Activated T-cell treated with anti-CD3 and anti-CD28 coated beads, Interleukin-2, amount 50 U/mL, for 4 hours (primary cell): ENCODE data around the gene GNS. TPM values are rescaled to one million over a fixed set of nuclear protein-coding genes. Genes with fewer than 3 reads are reported as not detected.

Source experiments
- ATAC-seq, 2 donors: fragments of 200-7000 bp; cut with Tn5 transposase; one replicate each; pipeline ENCODE4 v1.10.0; 2021
- DNase-seq: peaks from one replicate; pipeline ENCODE4 v3.0.0-alpha.2; 2020
- H3K27me3 Mint-ChIP-seq: one replicate; pipeline ENCODE4 v1.8.0; 2021; ENCODE audit warnings: low read depth, mixed read lengths
- H3K36me3 Mint-ChIP-seq: one replicate; pipeline ENCODE4 v1.8.0; 2022; ENCODE audit warnings: mixed read lengths; ENCODE audit not compliant: insufficient read depth
- H3K4me1 Mint-ChIP-seq: one replicate; pipeline ENCODE4 v1.8.0; 2021; ENCODE audit warnings: low read depth, mixed read lengths
- H3K4me3 Mint-ChIP-seq: one replicate; pipeline ENCODE4 v1.8.0; 2021; ENCODE audit warnings: mild to moderate bottlenecking, moderate library complexity, mixed read lengths
- H3K9me3 Mint-ChIP-seq: one replicate; pipeline ENCODE4 v1.8.0; 2021; ENCODE audit warnings: mixed read lengths
- total RNA-seq, 3 donors: library from RNA; stranded (reverse); gene quantifications; one replicate each; pipeline ENCODE4 v1.2.1, GENCODE V29; 2021

The GNS gene
- total RNA-seq, 3 donors from 2014 or later: 15.7 to 17.2 (median 16.0) TPM

DNA sequence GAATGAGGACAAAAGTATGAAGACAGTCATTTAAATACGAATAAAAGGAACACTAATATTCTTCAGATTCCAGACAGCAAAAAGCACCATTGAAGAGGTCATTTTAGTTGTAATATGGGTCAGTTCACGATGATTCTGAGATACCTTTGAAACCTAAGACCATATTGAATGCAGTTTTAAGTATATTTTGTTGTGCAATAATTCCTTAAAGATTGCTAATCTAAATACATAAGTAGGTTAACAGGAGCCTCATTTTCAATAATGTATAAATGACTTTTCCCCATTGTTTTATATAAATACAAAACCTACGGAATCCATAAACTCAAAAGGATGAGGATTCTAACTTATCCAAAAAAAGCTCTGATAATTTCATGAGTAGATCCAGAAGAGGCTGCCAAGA lies 5.8 kb downstream of the GNS start:
- Mint-ChIP-seq H3K36me3 (peaks cover 12% of the 10 kb centered on the region), H3K27me3 (no peaks in the 10 kb centered on the region), H3K4me3 (no peak overlapping the region), H3K9me3 (no peaks in the 10 kb centered on the region), H3K4me1 (peaks cover 38% of the 10 kb centered on the region)
- ATAC-seq: no peak
- no peak for DNase-seq

DNA sequence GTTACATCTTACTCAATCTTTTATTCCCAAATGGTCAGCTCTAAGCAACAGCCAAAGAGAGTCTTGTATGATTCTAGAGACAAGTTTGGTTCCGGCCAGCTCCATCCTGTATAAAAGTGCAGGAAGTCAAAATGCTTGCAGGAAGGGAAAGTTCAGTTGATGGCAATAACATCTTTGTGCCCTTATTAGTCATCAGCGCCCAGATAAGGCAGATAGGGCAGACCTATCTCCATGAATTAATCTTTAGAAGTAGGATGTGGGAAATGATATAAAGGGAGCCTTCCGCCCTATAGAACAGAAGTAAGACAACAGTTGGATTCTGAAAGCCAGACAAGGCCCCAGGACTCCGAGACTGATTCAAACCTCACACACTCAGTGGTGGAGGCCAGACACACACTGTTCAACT lies 6.4 kb downstream of the GNS start:
- Mint-ChIP-seq H3K9me3 (no peaks in the 10 kb centered on the region), H3K4me1 (peaks cover 33% of the 10 kb centered on the region), H3K27me3 (no peaks in the 10 kb centered on the region), H3K4me3 (no peak overlapping the region), H3K36me3 (peaks cover 14% of the 10 kb centered on the region)
- DNase-seq (no peak), ATAC-seq (peak in 1 of 2 donors; percentile 63)

DNA sequence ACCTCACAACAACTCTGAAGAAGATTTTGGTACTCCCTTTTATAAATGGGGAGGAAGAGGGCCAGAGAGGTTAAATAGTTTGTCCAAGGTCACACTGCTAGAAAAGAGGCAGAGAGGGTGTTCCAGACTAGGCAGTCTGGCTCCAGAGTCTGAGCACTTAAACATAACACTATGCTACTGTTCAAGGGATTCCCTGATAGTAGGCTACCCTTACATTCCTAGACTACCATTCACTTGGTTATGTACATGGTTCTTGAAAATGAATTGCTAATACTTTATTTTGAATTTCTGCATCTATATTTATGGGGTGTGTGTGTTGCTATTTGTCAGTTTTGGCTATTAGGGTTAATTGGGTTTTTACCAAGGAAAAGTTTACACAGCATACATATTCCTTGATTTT lies 7.2 kb downstream of the GNS start:
- H3K9me3 Mint-ChIP-seq: no peaks in the 10 kb centered on the region
- no peak overlapping the region for H3K4me3 Mint-ChIP-seq
- no peaks in the 10 kb centered on the region for H3K27me3 Mint-ChIP-seq
- peaks cover 26% of the 10 kb centered on the region for H3K4me1 Mint-ChIP-seq
- DNase-seq (no peak), ATAC-seq (no peak)
- H3K36me3 Mint-ChIP-seq: peaks cover 19% of the 10 kb centered on the region

DNA sequence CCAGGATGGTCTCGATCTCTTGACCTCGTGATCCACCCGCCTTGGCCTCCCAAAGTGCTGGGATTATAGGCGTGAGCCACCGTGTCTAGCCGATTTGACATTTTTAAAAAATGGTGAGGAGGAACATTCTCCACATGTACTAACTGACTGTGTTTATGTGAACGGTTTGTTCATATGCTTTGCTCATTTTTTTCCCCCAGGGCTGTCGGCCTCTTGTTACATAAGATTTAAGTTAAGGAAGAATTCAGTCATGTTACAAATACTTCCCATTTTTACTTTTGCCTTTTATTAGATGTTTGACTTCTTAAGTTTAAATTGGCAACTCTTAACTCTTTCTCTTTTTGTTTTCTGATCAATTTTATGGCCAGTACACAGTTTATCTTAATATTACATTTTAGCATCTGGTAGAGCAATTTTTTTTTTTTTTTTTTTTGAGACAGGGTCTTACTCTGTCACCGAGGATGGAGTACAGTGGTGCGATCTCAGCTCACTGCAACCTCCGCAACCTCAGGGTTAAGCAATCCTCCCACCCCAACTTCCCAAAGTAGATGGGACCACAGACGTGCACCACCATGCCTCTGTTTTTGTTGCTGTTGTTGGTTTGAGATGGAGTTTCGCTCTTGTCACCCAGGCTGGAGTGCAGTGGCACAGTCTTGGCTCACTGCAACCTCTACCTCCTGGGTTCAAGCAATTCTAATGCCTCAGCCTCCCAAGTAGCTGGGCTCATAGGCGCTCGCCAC lies 9.6 kb downstream of the GNS start:
- no peaks in the 10 kb centered on the region for H3K9me3 Mint-ChIP-seq
- DNase-seq: no peak
- peaks cover 11% of the 10 kb centered on the region for H3K4me1 Mint-ChIP-seq
- ATAC-seq: no peak
- H3K36me3 Mint-ChIP-seq: peaks cover 26% of the 10 kb centered on the region
- no peaks in the 10 kb centered on the region for H3K27me3 Mint-ChIP-seq
- H3K4me3 Mint-ChIP-seq: no peak overlapping the region

DNA sequence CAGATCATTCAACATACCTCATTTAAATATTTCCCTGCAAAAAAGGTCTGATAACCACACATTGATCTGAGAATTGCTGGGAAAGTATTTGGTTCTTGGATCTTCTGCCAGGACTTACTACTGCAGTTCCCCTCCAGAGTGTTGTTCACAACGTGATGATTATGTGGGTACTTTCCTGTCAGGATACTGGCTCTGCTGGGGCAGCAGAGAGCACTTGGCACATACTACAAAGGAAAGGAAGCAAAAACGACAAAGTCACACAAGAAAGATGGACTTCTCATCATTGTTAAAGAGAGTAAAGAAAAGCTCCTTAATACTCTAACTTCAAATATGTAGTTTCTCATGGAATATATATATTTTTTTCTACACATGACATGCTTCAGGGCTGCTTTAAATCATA lies 11.5 kb downstream of the GNS start:
- DNase-seq: no peak
- Mint-ChIP-seq H3K4me1 (peaks cover under 1% of the 10 kb centered on the region), H3K4me3 (no peak overlapping the region), H3K36me3 (peaks cover 40% of the 10 kb centered on the region), H3K9me3 (no peaks in the 10 kb centered on the region), H3K27me3 (no peaks in the 10 kb centered on the region)
- ATAC-seq: no peak

DNA sequence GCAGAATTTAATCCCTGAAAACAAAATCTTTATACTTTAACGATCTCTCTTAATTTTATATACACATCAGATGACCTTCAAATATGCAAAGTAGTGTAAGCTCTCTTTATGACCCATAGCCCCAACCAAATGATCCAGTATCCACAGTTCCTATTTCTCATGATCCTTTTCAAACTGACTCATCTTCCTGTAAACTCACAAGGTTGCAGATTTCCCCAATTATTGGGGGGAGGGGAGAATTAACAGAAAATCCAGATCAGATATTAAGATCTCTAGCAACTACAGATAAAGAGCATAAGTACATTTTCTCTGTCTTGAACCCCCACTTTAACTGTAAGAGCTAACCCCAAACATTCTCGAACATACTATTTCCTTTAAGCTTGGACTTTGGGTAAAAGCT lies 12.5 kb downstream of the GNS start:
- no peak for ATAC-seq
- Mint-ChIP-seq H3K9me3 (no peaks in the 10 kb centered on the region), H3K27me3 (no peaks in the 10 kb centered on the region), H3K4me1 (no peaks in the 10 kb centered on the region), H3K36me3 (peaks cover 47% of the 10 kb centered on the region), H3K4me3 (no peak overlapping the region)
- no peak for DNase-seq

DNA sequence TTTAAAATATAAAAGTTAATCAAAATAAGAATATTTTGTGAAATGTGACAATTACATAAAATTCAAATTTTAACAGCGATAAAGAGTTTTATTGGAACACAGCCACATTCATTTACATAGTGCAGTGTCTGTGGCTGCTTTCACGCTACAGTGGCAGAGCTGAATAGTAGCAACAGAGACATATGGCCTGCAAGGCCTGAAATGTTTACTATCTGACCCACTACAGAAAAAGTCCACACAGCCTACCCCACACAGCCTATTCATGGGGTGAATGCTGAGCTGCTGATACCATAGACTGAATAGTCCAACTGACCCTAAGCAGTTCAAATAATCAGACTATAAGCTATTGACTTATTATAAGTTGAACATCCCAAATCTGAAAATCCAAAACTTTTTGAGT lies 13.2 kb downstream of the GNS start:
- no peaks in the 10 kb centered on the region for H3K9me3 Mint-ChIP-seq
- no peak for DNase-seq
- H3K27me3 Mint-ChIP-seq: no peaks in the 10 kb centered on the region
- no peak overlapping the region for H3K4me3 Mint-ChIP-seq
- H3K36me3 Mint-ChIP-seq: peaks cover 52% of the 10 kb centered on the region
- H3K4me1 Mint-ChIP-seq: no peaks in the 10 kb centered on the region
- no peak for ATAC-seq

DNA sequence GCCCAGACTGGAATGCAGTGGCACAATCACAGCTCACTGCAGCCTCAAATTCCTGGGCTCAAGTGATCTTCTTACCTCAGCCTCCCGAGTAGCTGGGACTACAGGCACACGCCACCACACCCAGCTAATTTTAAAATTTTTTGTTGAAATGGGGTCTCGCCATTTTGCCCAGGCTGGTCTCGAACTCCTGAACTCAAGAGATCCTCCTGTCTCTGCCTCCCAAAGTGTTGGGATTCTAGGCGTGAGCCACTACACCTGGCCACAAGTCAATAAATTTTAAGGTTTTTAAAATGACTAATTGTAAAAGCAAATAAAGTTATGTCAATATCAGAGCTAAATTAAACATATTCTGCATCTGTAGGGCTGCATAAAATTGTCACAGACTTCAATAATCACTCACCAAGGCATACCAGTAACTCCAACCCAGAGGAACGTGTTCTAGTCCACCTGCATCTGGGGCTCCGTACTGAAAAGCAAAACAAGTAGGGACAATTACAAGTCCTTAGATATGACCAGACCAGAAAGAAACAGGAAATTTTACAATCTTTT lies 13.9 kb downstream of the GNS start:
- no peaks in the 10 kb centered on the region for H3K9me3 Mint-ChIP-seq
- H3K4me1 Mint-ChIP-seq: no peaks in the 10 kb centered on the region
- no peak for ATAC-seq
- H3K4me3 Mint-ChIP-seq: no peak overlapping the region
- H3K27me3 Mint-ChIP-seq: no peaks in the 10 kb centered on the region
- H3K36me3 Mint-ChIP-seq: peaks cover 49% of the 10 kb centered on the region
- no peak for DNase-seq

DNA sequence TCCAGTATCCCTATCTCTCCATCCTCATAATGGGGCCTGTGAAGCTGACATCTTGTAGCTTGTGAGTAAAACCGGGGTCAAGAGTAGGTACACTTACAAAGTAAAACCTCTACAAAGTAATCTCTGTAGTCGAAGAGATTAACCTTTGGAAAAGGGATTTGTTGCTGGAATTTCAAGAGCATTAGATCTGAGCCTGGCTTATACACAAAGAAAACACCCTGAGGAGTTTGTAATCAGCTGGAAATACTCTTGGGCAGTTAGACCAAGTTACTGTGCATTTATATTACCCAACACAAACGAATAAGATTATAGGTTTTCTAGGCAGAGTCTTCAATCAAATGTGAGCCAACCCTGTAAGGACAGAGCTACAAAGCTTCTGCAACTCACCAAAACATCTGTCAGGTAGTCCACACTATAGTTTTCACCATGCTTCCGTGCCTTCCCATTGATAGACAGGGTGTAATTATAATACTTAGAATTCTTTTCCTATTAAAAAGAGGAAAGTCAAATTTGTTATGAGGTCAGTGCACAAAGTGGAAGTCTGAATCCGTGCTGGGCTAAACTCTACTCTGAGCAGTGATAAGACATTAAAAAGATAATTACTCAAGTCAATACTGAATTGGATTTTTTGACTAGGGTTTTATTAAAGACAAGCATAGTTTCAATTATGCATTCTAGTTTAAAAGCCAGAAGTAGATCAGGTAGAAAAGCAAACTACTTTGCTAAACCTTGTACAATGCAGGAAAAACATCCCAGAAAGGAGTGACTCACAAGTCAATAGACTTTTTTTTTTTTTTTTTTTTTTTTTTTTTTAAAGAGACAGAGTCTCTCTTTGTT lies 14.6 kb downstream of the GNS start:
- ATAC-seq: no peak
- Mint-ChIP-seq H3K4me1 (no peaks in the 10 kb centered on the region), H3K9me3 (no peaks in the 10 kb centered on the region), H3K27me3 (no peaks in the 10 kb centered on the region), H3K36me3 (peaks cover 52% of the 10 kb centered on the region), H3K4me3 (no peak overlapping the region)
- no peak for DNase-seq

DNA sequence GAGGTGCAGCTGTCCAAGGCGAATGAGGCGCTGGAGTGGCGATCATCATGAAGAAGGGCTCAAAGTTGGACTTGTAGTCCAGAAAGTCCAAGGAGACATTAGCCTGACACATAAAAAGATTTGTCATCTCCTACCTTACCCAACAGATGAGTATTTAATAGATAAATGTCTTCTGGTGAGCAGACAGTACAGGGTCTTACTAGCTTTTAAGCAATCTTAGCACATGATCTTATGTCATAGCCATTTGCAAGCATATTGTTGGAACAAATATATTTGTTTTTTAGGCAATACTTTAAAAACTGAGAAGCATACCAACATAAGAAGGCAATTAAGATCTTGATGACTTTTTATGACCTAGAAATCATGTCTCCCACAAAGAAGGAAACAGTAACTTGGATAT lies 16.0 kb downstream of the GNS start:
- Mint-ChIP-seq H3K36me3 (peaks cover 57% of the 10 kb centered on the region), H3K9me3 (no peaks in the 10 kb centered on the region), H3K27me3 (no peaks in the 10 kb centered on the region), H3K4me3 (no peak overlapping the region), H3K4me1 (peaks cover 2% of the 10 kb centered on the region)
- DNase-seq (no peak), ATAC-seq (no peak)

DNA sequence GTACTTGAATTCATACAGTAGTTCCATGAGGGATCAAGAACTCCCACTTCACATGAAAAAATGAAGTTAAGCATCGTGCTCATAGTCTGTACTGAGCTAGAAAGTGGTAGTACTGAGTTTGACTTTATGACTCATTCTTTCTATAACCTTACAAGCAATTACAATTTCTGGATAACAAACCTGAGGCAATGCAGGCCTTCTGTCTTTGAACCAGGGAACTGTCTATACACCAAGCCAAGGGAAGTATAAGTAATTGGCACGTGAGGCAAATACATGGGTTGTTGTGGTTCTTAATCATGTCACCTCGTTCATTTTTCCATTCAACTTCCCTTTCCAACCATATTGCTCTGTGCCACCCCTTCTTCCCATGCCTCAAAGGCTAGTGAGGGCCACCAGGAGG lies 16.8 kb downstream of the GNS start:
- Mint-ChIP-seq H3K36me3 (peaks cover 60% of the 10 kb centered on the region), H3K4me3 (no peak overlapping the region), H3K4me1 (peaks cover 10% of the 10 kb centered on the region), H3K27me3 (no peaks in the 10 kb centered on the region), H3K9me3 (no peaks in the 10 kb centered on the region)
- ATAC-seq (peak in 1 of 2 donors; percentile 46), DNase-seq (no peak)

DNA sequence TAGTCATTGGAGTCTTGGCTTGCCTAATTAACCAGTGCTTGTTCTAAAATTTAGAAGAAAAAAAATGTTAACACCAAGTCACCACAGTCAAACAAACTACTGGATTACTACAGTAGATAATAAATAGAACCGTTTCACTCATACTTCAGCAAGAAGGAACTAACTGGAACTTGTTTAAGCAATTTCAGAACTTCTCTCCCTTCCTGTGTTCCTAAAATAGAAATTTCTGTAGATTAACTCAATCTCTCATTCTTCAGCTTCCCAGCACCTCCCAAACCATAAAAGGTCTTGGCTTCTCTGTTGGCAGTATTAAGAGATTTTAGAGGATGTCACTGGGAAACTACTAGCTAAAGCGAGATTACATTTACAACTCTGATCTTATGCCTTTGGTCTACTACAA lies 18.6 kb downstream of the GNS start:
- no peak overlapping the region for H3K4me3 Mint-ChIP-seq
- ATAC-seq: no peak
- DNase-seq: no peak
- H3K36me3 Mint-ChIP-seq: peaks cover 62% of the 10 kb centered on the region
- H3K4me1 Mint-ChIP-seq: peaks cover 14% of the 10 kb centered on the region
- no peaks in the 10 kb centered on the region for H3K9me3 Mint-ChIP-seq
- no peaks in the 10 kb centered on the region for H3K27me3 Mint-ChIP-seq

DNA sequence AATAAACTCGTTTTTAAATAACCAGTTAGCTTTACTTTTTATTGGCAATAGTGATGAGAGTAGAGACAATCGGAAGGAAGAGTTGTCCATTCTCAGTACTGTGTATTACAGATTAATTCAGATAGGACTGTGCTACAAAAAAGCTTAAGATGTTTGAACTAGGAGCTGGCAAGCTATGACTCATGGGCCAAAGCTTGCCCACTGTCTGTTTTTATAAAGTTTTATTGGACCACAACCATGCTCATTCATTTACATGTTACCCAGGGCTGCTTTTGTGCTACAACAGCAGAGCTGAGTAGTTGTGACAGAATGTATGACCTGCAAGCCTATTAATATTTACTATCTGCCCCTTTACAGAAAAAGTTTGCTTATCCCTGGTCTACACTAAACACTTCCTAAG lies 19.4 kb downstream of the GNS start:
- peaks cover 14% of the 10 kb centered on the region for H3K4me1 Mint-ChIP-seq
- H3K9me3 Mint-ChIP-seq: no peaks in the 10 kb centered on the region
- ATAC-seq (no peak), DNase-seq (no peak)
- H3K27me3 Mint-ChIP-seq: no peaks in the 10 kb centered on the region
- H3K4me3 Mint-ChIP-seq: no peak overlapping the region
- peaks cover 64% of the 10 kb centered on the region for H3K36me3 Mint-ChIP-seq

DNA sequence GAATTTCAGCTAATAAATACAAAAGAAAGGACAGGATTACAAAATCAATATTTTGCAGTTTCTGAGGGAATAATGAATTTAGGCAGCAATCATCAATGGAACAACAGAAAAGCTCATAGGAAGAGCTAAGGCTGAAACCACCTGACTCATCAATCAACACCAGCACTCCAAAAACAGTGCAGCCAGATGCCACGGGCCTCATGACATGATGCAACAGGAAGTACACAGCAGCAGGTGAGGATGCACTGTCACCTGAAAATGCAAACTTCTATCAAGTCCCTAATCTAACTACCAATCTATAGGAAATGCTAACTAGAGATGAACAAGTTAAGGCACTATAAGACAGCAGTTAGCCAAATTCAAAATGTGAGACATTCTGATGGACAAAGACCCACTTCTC lies 21.7 kb downstream of the GNS start:
- no peaks in the 10 kb centered on the region for H3K9me3 Mint-ChIP-seq
- ATAC-seq (peak; percentile 30 to 81), DNase-seq (peak; percentile 8)
- H3K4me1 Mint-ChIP-seq: peaks cover 14% of the 10 kb centered on the region
- H3K4me3 Mint-ChIP-seq: no peak overlapping the region
- peaks cover 53% of the 10 kb centered on the region for H3K36me3 Mint-ChIP-seq
- no peaks in the 10 kb centered on the region for H3K27me3 Mint-ChIP-seq

DNA sequence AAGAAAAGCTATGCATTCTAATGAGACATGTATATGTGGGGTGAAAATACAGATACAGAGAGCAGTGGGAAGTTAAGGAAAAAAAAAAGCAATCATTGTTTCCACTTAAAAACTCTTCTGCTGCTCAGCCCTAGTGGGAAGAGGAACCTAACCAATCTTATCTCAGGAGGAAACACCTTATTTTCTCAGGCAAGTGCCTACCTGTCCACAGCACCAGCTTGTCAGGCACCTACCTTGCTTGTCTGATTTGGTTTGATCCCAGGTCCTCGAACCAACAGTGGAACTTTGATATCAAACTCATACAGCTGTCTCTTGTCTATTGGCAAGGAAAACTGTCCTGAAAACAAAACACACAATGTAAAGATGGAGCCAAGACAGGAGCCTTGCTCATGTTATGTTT lies 22.4 kb downstream of the GNS start:
- Mint-ChIP-seq H3K27me3 (no peaks in the 10 kb centered on the region), H3K4me3 (no peak overlapping the region), H3K36me3 (peaks cover 48% of the 10 kb centered on the region), H3K9me3 (no peaks in the 10 kb centered on the region), H3K4me1 (peaks cover 14% of the 10 kb centered on the region)
- ATAC-seq (no peak), DNase-seq (no peak)
